Psoas muscle (tissue), 8 donors: ENCODE measurements around the gene PDZD7. TPM values are rescaled to one million over a fixed set of nuclear protein-coding genes. Genes with fewer than 3 reads are reported as not detected.

ENCODE experiments used
- ATAC-seq, 4 donors: fragments of 200-7000 bp; cut with Tn5 transposase; one replicate each; pipeline ENCODE4 v1.9.1; 2020; ENCODE audit warnings: moderate library complexity in 3 of 4, mild to moderate bottlenecking in 2 of 4
- DNase-seq, 2 donors: peaks; one replicate each; pipeline ENCODE4 v3.0.0-alpha.2; 2020
- H3K27ac ChIP-seq: fragments of 200-600 bp; one replicate; pipeline ENCODE4 v1.8.0; 2022
- H3K27me3 ChIP-seq, 3 donors: fragments of 200-600 bp in 1 of 3; one replicate each; pipeline versions ENCODE4 v1.6.1 to v1.8.0; 2013 to 2022; ENCODE audit warnings: low read length in 2 of 3, mild to moderate bottlenecking in 2 of 3, moderate library complexity in 1 of 3; ENCODE audit not compliant: insufficient read depth in 3 of 3
- H3K36me3 ChIP-seq, 2 donors: fragments of 200-600 bp in 1 of 2; one replicate each; pipeline versions ENCODE4 v1.6.1 to v1.8.0; 2013 to 2022; ENCODE audit warnings: low read depth in 1 of 2, mild to moderate bottlenecking in 1 of 2, moderate library complexity in 1 of 2; ENCODE audit not compliant: insufficient read depth in 1 of 2
- H3K4me1 ChIP-seq: fragments of 200-600 bp; one replicate; pipeline ENCODE4 v1.8.0; 2022
- H3K4me3 ChIP-seq: fragments of 200-600 bp; one replicate; pipeline ENCODE4 v1.8.0; 2022; ENCODE audit warnings: mild to moderate bottlenecking
- H3K9me3 ChIP-seq: fragments of 200-600 bp; one replicate; pipeline ENCODE4 v1.8.0; 2022
- CTCF ChIP-seq: fragments of 200-600 bp; IDR thresholded peaks from one replicate; pipeline ENCODE4 v1.8.0; 2022; ENCODE audit warnings: antibody characterized with exemption
- WGBS, 3 donors: extraction: QIAGEN DNeasy Blood & Tissue Kit; methylation state at CpG; one replicate each; pipeline versions ENCODE4 v1.1.6 to v1.1.7; 2013; 5-methylcytosine and 5-hydroxymethylcytosine counted together
- intact Hi-C, 2 donors: fragments of 100-400 bp; cut with DNase I; formaldehyde crosslinking; loops; one replicate each; pipeline versions ENCODE4 v1.11.0 to v1.14.2; 2022
- polyA plus RNA-seq, 3 donors: library from polyadenylated mRNA; stranded (reverse); fragments of 200-250 nt; gene quantifications; one replicate each; pipeline ENCODE4 v1.2.3, GENCODE V29; 2013
- total RNA-seq, 4 donors: library from RNA; stranded (reverse); fragmentation: NEBNext Ultra II Directional in 2 of 4; extraction: Animal tissue kit (Norgen Biotek cat#: 25700) in 2 of 4; gene quantifications; one replicate each; pipeline versions ENCODE4 v1.2.1 to v1.2.4, GENCODE V29; 2021 to 2023
- donor health status: healthy with polysubstance abuse.
- donor health status: DM: no; HTN: no; CAD: no; lungs with moderate emphysema.
- donor health status: Bipolar disorder and iron deficiency.
- donor health status: healthy.
- donor health status: DM: yes; HTN: yes; CAD: no.
- donor health status: DM: no; HTN: no; CAD: no.
- donor health status: DM: no; HTN: no; CAD: no.
- donor health status: DM: yes; HTN: yes; CAD: no.

PDZD7 gene
- total and polyA plus RNA-seq, 7 donors: 0.04 to 0.54 (median 0.08) TPM; not detected in 2

- peaks cover 10% of the 10 kb centered on the region for H3K4me1 ChIP-seq
- 42 to 71% (median 50%) methylated on average over 2 of the region's 2 CpGs for WGBS, 3 donors
- H3K4me3 ChIP-seq: no peak overlapping the region
- peaks cover 0 to 22% of the 10 kb centered on the region in 2 donors for H3K36me3 ChIP-seq
- H3K9me3 ChIP-seq: no peaks in the 10 kb centered on the region
- no peaks in the 10 kb centered on the region for H3K27me3 ChIP-seq
- no peak for TF ChIP-seq CTCF
- H3K27ac ChIP-seq: no peak overlapping the region
- ATAC-seq (no peak), DNase-seq (no peak)
- intact Hi-C loops: loop anchor here in 1 of 2 donors (2.0 kb wide), 1 partner anchor 26 kb away; no protein-coding TSS in a partner anchor
These were observed 9.9 kb upstream of the PDZD7 start for GRCh38 chr10:101040851-101041250.

- peaks cover 0 to 30% of the 10 kb centered on the region in 2 donors for H3K36me3 ChIP-seq
- no peak for DNase-seq
- peaks cover 10% of the 10 kb centered on the region for H3K4me1 ChIP-seq
- no peak for TF ChIP-seq CTCF
- no peaks in the 10 kb centered on the region for H3K27me3 ChIP-seq
- WGBS, 3 donors: 90 to 100% (median 90%) methylated on average over 3 of the region's 3 CpGs
- ATAC-seq: no peak
- no peak overlapping the region for H3K27ac ChIP-seq
- intact Hi-C loops: loop anchor here in 1 of 2 donors (2.0 kb wide), 1 partner anchor 27 kb away; no protein-coding TSS in a partner anchor
- no peak overlapping the region for H3K4me3 ChIP-seq
- H3K9me3 ChIP-seq: no peaks in the 10 kb centered on the region
These were observed 9.1 kb upstream of the PDZD7 start for GRCh38 chr10:101040061-101040460.

- DNase-seq (no peak), ATAC-seq (no peak)
- intact Hi-C loops: loop anchor here (5.0 kb wide), 2 partner anchors 34 to 104 kb away; no protein-coding TSS in a partner anchor
- Histone ChIP-seq H3K36me3 (peaks cover 0 to 37% of the 10 kb centered on the region in 2 donors), H3K27ac (no peak overlapping the region), H3K4me1 (peaks cover 10% of the 10 kb centered on the region), H3K9me3 (no peaks in the 10 kb centered on the region), H3K4me3 (no peak overlapping the region), H3K27me3 (no peaks in the 10 kb centered on the region)
- WGBS, 3 donors: 69 to 74% (median 71%) methylated on average over 5 of the region's 5 CpGs
- TF ChIP-seq CTCF: no peak
These were observed 7.6 kb upstream of the PDZD7 start for GRCh38 chr10:101038484-101038883.

- intact Hi-C loops: loop anchor here (5.0 kb wide), 2 partner anchors 36 to 106 kb away; no protein-coding TSS in a partner anchor
- 76 to 87% (median 80%) methylated on average over 7 of the region's 7 CpGs for WGBS, 3 donors
- Histone ChIP-seq H3K4me1 (peaks cover 13% of the 10 kb centered on the region), H3K27me3 (no peaks in the 10 kb centered on the region), H3K36me3 (peaks cover 0 to 37% of the 10 kb centered on the region in 2 donors), H3K4me3 (no peak overlapping the region), H3K27ac (no peak overlapping the region), H3K9me3 (no peaks in the 10 kb centered on the region)
- ATAC-seq: no peak
- no peak for DNase-seq
- no peak for TF ChIP-seq CTCF
These were observed 5.8 kb upstream of the PDZD7 start for GRCh38 chr10:101036726-101037125.
